ENCODE results near the gene B3GALT6.
"Not testable (repeated sequence)": the region's sequence is repeated elsewhere in the genome, so short reads cannot be mapped to it uniquely, and the experiment has no call there.

The B3GALT6 gene

GRCh38 chr1:1242461-1243265, 10.6 kb downstream of the B3GALT6 start:
- in situ Hi-C loops (cut with MboI; ENCODE audit: low sequenced_read_pairs): no loop called here

GRCh38 chr1:1243266-1243660, 11.2 kb downstream of the B3GALT6 start:
- in situ Hi-C loops (cut with MboI; ENCODE audit: low sequenced_read_pairs): no loop called here

DNA sequence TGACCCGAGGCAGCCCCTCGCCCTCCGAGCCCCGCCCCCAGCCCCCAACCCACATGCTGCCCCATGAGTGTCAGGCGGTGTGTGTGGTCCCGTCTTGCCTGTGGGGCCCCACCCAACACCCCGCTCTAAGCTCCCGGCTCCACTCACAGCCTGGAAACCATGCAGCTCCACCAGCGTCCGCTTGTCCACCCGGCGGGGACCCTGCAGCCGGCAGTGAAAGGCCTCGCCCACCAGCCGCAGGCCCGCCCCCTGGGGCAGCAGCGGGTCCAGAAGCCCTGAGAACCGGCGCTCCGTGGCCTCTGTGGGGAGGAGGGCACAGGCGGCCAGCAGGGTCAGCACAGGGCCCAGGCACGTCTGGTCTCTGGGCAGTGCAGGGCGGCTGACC, 11.8 kb downstream of the B3GALT6 start:
- in situ Hi-C loops (cut with MboI; ENCODE audit: low sequenced_read_pairs): no loop called here

DNA sequence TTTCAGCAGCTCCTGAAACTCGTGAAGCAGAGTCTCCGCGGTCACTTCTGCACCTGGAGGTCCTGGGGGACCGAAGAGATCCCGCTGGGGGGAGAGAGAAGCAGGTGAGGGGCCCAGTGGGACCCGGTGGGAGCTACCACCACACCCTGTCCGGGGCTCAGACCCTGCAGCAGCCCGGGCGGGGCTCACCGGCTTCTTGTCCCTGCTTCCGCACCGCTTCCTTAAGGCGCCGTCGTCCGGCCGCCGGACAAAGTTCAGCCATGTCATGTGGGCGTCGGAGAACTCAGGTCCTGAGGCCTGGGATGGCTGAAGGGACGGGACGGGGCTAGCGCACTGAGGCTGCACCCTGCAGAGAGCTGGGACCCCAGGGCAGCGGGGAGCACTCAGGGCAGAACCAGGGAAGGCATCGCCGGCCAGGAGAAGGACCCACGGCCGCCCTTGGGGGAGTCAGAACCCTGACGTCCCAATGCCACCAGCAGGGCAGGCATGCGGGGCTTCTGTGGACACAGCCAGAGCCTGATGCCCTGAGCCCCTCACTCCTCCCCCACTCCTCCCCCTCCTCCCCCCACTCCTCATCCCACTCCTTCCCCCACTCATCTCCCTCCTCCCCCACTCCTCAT, 12.3 kb downstream of the B3GALT6 start:
- in situ Hi-C loops (cut with MboI; ENCODE audit: low sequenced_read_pairs): no loop called here

- in situ Hi-C loops (cut with MboI; ENCODE audit: low sequenced_read_pairs): no loop called here
Measured at GRCh38 chr1:1245178-1245816, 13.3 kb downstream of the B3GALT6 start.

GRCh38 chr1:1245817-1246576, 14.0 kb downstream of the B3GALT6 start:
- in situ Hi-C loops (cut with MboI; ENCODE audit: low sequenced_read_pairs): no loop called here

DNA sequence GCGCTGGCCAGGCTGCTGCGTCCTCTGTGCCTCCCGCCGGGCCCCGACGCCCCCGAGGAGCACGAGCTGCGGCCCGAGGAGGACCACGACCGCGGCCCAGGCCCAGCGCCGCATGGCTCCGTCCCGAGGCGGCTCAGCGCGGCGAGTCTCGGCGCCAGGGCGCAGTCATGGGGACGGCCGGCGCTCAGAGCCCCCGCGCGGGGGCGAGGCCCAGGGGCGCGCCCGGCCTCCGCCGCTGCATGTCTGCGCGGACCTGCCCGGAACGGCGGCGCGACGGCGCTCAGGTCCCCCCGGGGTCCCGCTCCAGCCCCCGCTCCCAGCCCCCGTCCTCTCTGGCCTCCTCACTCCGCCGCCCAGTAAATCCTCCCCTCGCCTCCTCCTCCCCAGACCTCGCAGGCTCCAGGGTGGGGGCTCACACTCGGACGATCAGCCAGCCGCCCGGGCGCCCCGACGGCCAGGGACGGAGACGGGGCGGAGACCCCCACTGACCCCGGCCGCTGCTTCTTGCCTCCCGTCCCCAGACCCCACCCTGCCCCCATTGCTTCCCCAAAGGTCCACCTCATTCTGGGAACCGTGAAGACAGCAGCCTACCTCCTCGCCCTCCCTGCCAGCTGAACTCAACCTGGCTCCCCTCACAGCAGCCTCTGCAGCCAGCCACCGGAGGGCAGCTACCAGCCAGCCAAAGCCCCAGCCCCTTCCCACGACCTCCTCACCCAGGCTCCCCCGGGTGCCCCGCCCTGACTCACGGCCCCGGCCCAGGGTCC, 14.7 kb downstream of the B3GALT6 start, which contains the start of gene C1QTNF12:
Gene C1QTNF12, minus strand, starts transcription at position 146 of the 764 bp plus-strand sequence. Its CDS starts 32 bp downstream, at position 114.
- in situ Hi-C loops (cut with MboI; ENCODE audit: low sequenced_read_pairs): no loop called here

DNA sequence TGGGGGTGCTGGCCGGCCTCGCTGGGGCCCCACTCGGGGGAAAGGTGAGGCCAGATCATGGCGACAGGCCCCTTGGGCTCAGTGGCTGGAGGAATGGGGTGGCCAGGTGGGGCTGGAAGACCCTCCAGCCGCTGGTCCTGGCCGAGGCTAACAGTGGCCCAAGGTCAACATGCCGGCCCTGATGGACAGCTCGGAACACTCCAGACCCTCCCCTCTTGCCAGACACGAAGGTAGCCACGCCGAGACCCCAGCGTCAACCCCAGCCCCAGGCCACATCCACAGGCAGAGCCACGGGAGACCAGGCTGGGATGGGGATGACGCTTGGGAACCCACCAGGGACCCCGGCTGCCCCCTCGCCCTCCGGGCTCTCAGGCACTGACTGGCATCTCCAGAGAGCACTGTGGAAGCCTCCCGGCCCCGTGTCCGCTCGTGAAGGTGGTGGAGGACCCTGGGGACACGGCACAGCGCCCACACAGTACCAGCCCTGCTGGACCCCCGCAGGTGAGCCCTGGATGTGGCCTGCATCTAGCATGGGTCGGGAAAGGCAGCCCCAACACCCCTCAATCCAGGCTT, 15.4 kb downstream of the B3GALT6 start:
- in situ Hi-C loops (cut with MboI; ENCODE audit: low sequenced_read_pairs): no loop called here

DNA sequence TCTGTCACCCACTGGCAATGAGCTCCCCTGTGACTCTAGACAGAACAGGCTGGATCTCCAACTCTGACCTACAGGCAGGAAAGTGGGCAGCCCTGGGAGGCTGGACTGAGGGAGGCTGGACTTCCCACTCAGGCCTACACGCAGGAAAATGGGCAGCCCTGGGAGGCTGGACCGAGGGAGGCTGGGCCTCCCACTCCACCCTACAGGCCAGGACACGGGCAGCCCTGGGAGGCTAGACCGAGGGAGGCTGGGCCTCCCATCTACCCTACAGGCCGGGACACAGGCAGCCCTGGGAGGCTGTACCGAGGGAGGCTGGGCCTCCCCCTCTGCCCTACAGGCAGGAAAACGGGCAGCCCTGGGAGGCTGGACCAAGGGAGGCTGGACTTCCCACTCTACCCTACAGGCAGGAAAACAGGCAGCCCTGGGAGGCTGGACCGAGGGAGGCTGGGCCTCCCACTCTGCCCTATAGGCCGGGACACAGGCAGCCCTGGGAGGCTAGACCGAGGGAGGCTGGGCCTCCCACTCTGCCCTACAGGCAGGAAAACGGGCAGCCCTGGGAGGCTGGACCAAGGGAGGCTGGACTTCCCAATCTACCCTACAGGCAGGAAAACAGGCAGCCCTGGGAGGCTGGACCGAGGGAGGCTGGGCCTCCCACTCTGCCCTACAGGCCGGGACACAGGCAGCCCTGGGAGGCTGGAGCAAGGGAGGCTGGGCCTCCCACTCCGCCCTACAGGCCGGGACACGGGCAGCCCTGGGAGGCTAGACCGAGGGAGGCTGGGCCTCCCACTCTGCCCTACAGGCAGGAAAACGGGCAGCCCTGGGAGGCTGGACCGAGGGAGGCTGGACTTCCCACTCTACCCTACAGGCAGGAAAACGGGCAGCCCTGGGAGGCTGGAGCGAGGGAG, 16.2 kb downstream of the B3GALT6 start:
- in situ Hi-C loops (cut with MboI; ENCODE audit: low sequenced_read_pairs): not testable (repeated sequence)

GRCh38 chr1:1250786-1251284, 18.8 kb downstream of the B3GALT6 start:
- in situ Hi-C loops (cut with MboI; ENCODE audit: low sequenced_read_pairs): no loop called here

- in situ Hi-C loops (cut with MboI; ENCODE audit: low sequenced_read_pairs): no loop called here
Measured at GRCh38 chr1:1253314-1253713, 21.3 kb downstream of the B3GALT6 start.

DNA sequence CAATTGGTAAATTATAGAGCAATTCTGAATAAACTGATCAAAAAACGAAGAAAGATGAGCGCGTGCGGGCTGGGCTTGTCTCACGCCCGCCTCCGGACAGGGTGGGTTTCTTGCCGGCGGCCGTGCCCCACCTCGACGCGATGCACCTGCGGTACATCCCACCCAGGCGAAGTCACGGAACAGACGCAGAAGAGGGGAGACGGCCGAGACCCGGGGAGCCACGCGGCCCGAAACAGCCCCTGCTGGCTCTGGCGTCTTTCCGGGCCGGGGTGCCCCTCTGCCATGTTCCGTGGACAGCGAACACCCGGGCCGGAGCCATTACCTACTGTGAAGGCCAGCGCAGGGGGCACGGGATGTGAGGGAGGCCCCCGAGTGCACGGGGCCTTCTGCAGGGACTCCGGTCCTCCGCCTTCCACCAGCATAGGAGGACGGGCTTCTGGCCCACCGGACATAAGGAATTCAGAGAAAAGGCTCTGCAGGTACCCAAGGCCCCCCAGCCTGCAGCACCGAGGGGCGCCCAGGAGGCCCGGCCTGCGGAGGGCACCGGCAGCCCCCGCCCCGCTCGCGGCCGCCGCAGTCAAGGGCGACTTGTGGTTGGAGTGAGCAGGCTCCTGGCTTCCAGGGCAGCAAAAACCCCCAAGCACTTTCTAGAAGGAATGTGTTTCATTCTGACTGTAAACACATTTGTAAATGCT, 22.1 kb downstream of the B3GALT6 start:
- in situ Hi-C loops (cut with MboI; ENCODE audit: low sequenced_read_pairs): no loop called here

GRCh38 chr1:1254667-1254998, 22.6 kb downstream of the B3GALT6 start:
- in situ Hi-C loops (cut with MboI; ENCODE audit: low sequenced_read_pairs): no loop called here

DNA sequence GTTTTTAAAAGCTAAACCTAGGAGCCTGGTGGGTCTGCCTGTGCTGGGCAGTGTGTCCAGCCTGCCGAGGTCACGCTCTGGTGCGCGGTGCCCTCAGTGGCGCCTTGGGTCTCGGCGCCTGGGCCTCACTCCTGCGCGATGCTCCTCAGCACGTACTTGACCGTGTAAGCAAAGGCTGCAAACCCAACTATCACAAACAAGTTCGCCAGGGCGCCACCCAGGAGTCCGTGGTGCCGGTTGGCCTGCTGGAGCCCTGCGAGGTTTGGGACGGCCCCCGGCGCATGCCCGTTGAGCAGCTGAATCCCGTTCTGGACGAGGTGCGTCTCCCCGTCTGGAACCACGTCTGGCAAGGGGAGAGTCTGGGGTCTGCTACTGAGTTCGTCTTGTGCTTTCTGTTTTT, 23.0 kb downstream of the B3GALT6 start:
- in situ Hi-C loops (cut with MboI; ENCODE audit: low sequenced_read_pairs): no loop called here

DNA sequence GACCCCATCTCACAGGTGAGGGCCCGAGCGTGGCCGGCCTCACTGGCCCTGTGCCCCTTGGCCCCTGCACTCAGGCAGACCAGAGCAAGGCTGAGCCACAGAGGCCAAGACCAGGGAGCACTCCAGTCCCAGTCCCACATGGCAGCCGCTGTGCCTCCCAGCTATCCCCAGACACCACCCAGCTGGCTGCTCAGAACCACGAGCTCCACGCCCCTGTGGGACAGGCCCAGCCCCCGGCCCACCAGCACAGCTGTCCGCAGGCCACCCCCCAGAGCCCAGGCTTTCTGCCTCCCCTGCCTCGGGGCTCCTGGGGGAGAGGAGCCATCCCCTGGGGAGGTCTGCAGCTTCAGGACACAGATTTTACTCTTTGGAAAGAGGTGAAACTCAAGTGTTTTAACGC, 23.6 kb downstream of the B3GALT6 start:
- in situ Hi-C loops (cut with MboI; ENCODE audit: low sequenced_read_pairs): no loop called here

DNA sequence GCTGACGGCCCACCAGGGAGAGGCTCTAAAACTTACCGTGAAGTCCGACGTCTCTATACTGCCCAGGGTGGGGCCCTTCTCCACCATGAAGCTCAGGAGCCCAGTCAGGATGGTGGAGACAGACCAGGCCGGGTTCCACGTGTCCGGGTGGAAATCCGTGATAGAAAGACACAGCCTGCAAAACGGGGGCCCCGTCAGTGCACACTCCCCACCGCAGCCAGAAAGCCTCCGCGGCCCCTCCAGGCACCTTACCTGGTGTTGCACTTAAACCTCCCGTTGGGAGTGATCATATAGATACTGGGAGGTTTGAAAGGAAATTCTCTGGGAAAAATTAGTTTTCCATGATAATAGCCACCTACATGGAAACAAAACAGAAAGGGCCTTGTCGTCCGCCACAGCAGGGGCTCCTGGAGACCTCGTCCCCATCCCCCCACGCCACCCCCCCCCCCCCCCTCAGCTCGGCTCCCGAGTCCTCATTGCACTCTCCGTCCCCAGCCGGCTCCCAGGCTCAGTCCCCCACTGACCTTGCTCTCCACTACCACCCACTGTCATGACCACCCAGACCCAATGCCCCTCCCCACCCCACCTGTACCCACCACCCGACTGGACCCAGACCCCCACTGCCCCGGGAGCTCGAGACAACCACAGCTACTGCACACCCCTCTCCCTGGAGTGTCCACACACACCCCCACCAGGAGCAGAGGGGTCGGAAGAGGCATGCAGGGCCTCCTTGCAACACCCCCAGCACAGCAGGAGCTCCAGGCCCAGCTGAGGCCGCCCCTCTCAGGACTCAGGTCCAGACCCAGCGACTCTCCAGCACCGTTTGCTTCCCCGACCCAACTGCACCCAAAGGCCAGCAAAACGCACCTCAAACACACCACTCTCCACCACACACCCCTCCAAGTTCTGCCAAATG, 25.2 kb downstream of the B3GALT6 start:
- in situ Hi-C loops (cut with MboI; ENCODE audit: low sequenced_read_pairs): no loop called here

DNA sequence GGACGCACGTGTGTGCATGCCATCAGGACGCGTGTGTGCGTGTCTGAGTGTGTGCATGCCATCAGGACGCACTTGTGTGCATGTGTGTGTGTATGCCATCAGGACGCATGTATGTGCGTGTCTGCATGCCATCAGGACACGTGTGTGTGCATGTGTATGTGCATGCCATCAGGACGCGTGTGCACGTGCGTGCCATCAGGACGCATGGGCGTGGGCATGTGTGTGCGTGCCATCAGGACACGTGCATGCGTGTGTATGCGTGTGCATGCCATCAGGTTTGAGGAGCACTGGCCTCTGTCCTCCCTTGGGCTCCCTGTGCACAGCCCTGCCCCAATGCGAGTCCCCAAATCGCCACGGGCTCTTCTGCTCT, 27.1 kb downstream of the B3GALT6 start:
- in situ Hi-C loops (cut with MboI; ENCODE audit: low sequenced_read_pairs): no loop called here

DNA sequence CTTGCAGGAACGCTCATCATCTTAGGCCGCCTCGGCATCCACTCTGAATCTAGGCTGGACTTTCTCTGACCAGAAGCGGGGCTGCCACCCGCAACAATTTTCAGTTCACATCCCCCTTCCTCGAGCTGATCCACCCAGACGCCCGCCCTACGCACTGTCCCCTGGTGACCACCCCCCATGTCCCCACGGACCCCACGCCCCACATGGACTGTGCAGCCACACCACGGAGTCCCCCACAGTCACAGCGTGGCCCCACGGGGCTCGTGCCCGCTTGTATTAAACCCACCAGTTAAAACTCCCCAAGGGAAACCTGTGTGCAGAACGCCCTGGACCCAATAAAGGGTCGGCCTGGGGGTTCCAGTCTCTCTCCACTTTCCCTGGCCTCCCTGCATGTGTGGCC, 27.5 kb downstream of the B3GALT6 start:
- in situ Hi-C loops (cut with MboI; ENCODE audit: low sequenced_read_pairs): no loop called here

All from HL-60/S4 (cell line).